SW480 (cell line): Measurements from ENCODE around the gene LRRC75A.

Experiments
- DNase-seq: peaks from one replicate; pipeline ENCODE4 v3.0.0-alpha.2; 2016; ENCODE audit warnings: low spot score

The LRRC75A gene

GRCh38 chr17:16493531-16494046, 1.6 kb upstream of the LRRC75A start:
- DNase-seq: no peak

- DNase-seq: no peak
Observed at GRCh38 chr17:16492613-16493530, 879 bp upstream of the LRRC75A start.

DNA sequence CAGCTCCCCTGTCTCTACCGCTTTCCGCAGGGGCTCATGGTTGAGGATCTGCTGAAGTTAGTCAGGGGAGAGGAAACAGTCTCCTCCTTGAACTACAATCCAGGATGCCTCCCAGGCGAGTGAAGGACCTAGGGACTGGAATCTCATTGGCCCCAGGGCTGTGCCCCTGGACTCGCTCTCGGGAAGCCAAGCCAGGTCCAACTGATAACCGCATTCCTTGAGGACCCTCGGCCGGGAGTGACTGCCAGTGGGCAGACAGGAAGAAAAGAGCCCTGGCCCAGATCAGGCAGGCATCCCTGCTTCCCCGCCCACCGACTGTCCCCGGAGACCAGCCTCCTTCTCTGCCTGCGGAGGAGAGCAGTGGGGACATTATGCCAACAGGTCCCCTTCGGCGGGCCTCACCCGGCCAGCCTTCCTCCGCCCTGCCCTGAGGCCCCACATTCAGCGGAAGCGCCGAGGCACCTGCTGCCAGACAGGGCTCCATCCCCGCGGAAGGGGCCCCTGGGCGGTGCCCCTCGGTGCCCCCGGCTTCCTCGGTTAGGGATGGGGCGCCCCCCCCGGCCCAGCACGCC, 776 bp downstream of the LRRC75A start:
- peak; percentile 39 for DNase-seq

DNA sequence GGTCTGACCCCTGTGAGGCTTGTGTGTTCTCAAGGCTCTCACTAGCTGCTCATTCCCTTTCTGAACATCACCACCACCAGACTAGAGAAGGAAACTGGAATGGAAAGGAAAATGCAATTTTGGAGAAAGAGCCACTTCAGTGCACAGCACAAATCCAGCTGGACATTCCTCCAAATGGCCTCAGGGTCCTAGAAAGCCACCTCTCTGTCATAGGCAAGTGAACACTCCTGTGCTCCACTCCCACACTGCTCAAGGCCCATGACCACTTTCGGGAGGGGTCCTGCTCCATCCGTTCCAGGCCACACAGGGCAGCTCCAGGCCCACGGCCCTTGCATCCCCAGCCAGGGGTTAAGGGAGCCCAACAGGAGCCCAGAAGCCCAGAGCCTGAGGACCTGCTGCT, 2.6 kb downstream of the LRRC75A start:
- no peak for DNase-seq

DNA sequence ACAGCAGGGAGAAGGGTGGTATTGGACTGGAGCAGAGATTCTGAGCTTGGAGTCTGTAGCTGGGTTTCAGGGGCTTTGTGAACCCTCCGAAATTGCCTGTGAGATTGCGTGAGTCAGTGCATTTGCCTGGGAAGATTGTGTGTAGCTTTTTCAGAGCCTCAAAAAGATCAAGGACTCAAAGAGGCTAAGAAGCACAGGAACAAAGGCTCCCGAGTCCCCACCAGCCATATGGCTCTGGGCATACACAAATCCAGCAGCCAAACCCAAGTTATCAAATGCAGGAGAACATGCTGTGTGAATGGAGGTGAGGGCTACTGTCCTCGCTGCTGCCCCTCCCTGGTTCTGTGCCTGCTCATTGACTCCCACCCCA, 3.0 kb downstream of the LRRC75A start:
- DNase-seq: no peak

GRCh38 chr17:16488186-16488967, 3.6 kb downstream of the LRRC75A start:
- DNase-seq: no peak

- DNase-seq: peak; percentile 93
Observed at GRCh38 chr17:16486373-16487250, 5.4 kb downstream of the LRRC75A start.

DNA sequence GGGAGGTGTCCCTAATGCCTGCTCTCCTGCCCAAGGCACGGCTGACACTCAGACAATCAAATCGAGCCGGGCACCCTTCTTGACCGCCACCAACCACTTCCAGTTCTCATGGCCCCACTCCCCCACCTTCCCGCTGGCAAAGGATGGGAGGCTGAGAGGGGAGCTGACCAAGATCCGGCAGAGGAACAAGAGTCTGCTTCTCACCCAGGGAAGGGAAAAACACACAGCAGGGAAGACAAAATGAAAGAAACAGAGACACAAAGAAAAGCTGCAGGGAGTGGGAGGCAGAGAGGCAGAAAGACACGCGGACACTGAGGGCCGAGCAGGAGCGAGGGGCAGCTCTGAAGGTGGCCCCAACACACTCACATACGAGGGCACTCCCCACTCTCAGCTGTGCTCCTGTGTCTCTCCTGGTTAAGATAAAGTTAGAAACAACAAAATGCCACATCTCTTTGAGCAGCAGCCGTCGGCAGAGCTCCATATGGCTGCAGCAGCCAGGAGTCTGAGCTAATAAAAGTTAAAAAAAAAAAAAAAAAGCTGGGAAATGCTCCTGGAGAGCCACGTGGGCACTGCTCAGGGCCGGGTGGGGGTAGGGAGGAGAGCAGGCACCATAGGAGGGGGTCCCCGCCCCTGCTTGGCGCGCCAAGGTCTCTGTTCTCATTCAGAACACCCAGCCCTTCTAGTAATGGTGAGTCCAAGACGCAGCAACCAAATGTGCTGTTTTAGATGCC, 7.4 kb downstream of the LRRC75A start:
- DNase-seq: no peak

- no peak for DNase-seq
Observed at GRCh38 chr17:16483021-16483645, 8.9 kb downstream of the LRRC75A start.

GRCh38 chr17:16482253-16482652, 9.7 kb downstream of the LRRC75A start:
- no peak for DNase-seq

- DNase-seq: no peak
Observed at GRCh38 chr17:16480995-16481394, 11.0 kb downstream of the LRRC75A start.

GRCh38 chr17:16479264-16479663, 12.7 kb downstream of the LRRC75A start:
- DNase-seq: no peak

DNA sequence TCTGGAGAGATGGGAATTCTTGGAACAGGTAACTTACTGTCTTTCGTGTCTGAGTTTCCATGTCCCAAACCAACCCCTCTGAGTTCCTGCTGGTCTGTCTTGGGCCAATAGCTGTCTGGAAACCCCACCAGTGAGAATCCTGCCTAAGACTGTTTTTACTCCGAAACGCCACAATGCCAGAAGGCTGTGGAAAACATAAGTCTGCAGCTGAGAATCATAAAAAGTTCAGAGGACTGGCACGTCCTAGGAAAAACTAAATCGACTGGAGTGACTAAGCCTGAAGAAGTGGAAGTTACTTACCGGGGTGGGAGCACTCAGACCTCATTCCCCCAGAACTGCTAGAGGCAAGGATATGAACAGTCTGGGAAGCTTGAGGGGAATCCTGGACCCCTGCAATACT, 13.3 kb downstream of the LRRC75A start:
- no peak for DNase-seq

- no peak for DNase-seq
Observed at GRCh38 chr17:16477666-16478065, 14.3 kb downstream of the LRRC75A start.

DNA sequence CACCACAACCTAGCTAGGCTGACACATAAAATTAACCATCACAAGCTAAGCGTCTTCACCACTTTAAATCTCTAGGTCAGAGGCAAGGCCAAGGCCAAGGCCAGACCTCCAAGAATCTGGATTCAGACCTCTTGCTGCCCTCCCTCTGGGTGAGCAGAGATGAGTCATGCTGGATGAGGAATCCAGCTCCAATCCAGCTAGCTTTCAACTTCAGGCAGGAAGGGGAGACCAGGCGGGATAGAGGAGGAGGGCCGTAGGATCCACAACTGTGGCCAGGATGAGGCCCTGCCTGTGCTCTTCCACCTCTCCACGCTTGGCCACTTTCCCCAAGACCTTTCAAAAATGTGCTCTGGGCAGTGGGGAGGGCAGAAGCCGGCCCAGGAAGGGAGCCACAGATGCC, 14.7 kb downstream of the LRRC75A start:
- DNase-seq: peak; percentile 62

GRCh38 chr17:16475179-16475704, 16.8 kb downstream of the LRRC75A start:
- no peak for DNase-seq

DNA sequence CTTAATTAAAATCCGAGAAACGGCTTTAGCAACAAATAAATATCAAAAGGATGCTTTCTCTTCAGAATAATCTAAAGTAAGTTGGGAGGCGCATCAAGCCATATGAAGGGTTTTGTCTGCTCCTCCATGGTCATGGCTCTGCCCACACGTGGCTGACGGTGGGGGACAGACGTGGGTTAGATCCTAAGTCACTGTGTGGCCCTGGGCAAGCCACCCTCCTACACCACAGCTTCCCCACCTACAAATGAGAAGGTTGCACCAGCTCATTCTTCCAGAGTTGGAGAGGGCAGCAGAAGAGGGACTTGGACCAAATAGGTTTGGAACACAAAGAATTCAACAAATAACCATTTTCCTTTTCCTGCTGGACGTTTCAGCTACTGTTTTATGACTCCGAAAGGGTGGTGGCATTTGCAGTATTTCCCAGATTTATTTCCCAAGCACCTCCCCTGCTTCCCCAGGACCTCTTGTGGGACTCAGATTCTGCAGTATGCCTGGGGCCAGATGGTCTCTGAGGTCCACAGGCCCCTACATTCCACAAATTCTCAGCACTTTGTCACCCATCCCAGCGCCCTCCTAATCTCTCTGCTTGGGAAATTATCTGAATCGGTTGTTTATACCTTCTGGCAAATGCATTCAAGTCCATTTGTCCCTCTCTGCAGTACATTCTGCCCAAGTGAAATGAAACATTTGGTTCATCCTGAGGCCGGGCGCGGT, 17.8 kb downstream of the LRRC75A start:
- DNase-seq: no peak

DNA sequence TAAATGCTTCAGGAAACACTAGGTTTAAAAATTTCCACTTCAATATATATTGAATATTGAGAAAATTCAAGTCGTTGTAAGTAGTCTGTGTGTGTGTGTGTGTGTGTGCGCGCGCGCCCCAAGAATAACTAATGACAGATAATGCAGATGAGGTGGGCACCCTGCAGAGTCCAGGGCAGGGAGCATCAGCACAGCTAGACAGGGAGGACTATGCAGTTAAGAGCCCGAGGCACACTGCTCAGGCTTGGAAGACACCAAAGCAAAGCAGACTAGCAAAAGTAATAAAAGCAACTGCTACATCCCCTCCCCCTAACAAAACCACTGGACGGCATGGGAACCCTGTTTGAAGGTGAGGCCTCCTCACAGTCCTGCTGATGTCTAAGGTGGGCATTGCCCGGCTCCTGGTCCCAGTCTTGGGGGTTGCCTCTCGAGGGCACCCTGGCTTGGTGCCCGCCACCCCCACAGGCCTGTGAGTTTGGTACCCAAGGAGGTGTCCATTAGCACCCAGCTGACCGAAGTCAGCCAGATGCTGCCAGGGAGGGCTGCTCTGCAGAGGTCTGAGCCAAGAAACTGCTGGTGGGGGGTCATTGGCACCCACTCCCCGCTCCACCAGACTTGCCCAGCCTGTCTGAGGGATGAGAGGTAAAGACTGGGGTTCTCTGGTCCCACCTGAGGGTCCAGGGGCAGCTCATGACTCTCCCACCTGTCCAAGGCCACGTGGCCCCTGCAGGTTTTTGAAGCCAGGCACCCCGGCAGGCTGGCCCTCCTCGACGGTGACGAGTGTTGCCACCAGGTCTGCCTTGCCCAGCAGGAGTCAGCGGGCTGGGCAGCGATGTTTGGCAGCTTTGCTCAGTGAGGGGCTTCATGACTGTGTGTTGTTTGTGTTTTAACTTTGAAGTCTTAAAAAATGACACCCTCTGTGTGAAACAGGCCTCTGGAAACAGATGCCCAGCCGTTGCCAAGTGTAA, 18.7 kb downstream of the LRRC75A start:
- DNase-seq: no peak
